Superior temporal gyrus (tissue), 1 donor: ENCODE measurements around the gene ABLIM2.

Experiments
- DNase-seq: peaks from one replicate; pipeline ENCODE4 v3.0.0-alpha.2; 2016; ENCODE audit errors: extremely low spot score

ABLIM2 gene

DNA sequence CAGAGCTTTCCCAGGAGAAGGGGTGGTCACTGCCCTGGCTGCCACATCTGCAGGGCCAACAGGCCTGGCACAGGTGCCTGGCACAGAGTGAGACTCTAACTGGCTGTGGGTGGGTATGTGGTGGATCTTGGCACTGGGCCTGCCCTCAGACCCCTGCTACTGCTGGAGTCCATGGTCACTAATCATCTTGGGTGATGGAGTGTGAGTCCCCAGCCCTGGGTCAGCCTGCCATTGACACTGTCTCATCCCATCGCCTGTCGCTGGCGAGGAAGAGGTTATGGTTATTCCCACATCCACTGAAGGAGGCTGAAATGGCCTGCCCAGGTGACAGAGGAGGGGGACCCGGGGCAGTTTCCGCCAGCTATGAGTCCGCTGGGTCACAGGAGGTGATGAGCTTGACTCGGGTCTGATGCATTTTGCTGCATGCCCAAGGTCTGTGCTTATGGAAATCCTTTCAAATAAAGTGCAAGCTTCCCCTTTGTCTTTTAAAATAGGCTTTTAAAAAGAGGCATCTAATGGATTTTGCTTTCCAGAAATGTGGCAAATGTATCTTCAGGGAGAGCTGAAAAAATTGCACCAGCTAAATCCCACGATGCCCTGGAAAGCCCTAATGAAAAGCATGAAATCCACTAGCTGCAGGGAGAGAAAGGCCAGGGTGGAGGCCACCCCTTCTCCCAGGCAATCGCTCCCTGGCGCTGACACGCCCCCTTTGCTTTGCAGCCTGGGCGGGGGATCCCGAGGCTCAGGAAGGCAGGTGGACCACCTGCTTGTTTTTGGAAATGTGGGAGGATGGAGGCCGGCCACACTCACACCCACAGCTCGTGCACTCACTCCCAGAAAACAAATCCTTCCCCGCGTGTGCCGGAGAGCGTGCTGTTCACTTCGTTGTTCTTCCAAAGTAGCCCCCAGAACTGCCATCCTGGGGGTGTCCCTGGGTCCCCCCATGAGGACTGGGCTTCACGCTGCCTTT lies 54.9 kb downstream of the ABLIM2 start:
- no peak for DNase-seq

DNA sequence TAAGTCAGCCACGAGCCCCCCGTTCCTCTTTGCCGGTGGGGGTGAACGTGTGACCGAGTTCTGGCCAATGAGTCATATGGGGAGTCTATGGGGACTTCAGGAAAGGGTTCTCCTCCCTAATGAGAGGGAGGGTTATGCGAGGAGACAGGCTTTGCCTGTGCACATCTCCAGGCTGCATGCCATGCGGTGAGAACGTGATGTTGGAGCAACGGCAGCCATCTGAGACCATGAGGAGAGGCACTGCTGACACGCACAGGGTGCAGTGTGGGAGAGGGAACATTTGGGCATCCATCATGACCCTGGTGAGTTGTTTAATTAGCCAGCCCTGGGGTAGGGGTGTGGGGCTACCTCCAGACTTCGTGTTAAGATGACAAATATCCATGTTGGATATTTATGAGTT lies 55.8 kb downstream of the ABLIM2 start:
- DNase-seq = no peak

DNA sequence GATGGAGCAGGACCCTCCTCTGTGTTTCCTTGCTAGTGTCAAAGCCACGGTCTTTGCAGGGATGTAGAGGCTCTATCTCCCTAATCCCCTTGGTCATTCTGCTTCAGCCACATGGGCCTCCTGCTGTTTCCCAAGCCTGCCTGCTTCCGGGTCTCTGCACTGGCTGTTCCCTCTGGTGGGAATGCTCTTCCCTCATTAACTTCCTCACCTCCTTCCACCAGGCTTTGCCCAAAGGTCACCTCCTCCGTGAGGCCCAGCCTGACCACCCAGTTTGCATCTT lies 56.6 kb downstream of the ABLIM2 start:
- no peak for DNase-seq

DNA sequence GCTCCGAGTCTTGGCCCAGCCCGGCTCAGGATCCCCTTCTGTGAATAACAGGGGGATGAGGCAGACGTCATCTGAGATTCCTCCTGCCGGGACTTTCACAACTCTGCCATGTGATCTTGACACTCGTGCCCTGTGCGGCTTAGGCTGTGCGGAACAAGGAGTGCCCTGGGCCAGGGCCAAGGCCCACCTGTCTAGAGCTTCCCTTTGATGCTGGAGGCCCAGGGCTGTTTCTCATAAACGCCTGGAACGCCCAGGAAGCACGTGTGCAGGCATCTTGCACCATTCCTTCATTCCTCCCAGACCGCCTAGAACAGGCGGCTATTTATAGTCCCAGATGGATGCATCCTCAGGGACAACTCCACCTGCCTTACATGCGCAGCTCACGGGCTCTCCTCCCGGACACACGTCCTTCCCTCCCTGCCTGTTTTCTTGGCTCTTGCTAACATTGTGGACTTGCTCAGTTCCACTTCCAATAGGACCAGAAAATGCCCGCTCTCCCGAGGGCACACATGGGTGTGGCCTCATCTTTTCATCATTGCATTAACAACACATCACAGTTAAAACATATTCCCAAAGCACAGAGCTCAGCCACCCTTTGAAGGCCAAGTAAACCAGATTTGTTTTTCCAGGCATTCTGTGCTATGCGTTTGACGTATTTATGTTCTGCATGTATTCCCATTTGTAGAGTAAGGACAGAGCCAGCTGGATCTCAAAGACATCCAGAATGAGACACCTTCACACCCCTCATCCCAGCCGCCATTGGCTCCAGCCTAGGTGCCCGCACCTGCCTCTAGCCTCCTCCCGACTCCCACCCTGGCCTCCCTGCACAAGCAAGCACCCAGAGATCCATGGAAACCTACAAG lies 57.2 kb downstream of the ABLIM2 start:
- no peak for DNase-seq

DNA sequence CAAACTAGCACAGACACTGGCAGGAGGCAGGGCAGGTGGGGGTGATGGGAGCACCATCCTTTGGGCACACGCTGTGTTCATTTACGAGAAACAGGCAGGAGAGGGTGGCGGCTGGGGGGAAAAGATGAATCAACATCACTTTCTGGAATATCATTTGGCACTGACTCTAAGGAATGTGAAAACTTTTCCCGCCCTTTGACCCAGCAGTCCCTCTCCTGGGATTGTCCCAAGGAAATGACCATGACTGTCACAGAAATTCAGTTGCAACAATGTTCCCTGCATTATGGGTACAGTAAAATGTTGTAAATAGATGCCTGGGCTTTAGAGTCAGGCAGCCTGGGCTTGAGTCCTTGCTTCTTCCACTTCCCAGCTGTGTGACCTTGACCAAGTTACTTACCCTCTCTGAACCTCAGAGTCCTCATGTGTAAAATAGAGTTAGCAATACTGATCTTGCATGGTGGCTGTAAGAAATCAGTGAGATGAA lies 58.6 kb downstream of the ABLIM2 start:
- no peak for DNase-seq

DNA sequence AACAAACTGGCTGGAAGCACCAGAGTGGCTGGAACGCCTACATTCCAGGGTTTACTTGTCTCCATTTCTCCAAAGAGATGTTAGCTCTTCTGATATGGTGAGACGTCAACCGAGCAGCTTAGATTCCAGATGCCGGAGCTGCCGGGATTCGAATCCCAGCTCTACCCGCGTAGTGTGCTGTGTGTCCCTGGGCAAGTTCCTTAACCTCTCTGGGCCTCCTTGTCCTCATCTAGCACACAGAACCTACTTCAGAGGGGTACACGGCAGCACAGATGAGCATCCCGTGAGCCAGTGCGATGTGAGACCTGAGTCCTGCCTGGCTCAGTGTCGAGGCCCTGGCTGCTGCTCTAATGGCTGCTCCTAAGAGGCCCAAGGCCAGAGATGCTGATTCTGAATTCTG lies 60.1 kb downstream of the ABLIM2 start:
- DNase-seq = no peak

DNA sequence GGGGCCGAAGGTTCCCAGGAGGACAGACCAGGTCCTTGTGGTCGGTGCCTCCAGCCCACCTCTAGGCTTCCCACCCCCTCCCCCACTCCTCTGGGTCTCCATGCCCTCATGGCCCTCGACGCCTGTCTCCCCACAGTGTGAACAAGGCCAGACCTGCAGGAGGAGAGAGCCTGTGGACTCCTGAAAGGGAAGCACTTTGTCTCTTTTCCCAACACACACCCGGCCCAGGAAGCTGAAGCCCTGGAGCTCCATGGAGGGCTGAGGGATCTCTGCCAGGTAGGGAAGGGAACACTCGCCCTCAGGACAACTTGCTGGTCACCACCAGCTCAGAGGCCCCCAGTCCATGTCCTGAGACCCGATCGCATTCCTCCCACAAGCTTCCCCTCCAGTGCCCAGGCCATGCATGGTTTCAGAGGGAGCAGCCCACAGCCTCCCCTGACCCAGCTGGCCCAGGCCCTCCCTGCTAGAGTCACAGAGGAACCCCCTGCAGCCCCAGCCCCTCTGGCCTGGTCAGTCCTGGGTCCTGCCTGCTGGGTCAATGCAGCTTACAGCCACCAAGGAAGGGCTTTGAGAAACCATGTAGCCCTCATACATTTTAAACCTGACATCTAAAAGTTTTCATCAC lies 60.8 kb downstream of the ABLIM2 start:
- no peak for DNase-seq

DNA sequence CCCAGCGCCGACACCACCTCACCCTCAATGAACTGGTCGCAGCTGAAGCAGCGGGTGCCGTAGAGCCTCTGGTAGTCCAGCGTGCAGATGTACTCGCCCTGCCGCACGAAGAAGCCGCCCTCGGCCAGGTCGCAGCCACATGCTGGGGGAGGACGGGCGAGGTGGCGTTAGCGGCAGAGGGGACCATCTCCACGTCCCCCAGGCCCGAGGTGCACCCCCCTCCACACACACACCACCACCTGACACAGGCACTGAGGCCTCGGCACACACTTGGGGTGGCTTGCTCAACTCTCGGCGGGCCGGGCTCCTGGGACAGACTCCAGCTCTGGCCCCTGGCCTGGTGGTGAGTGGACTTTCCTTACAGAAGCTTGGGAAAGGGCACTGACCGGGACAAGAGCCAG lies 61.5 kb downstream of the ABLIM2 start:
- no peak for DNase-seq

DNA sequence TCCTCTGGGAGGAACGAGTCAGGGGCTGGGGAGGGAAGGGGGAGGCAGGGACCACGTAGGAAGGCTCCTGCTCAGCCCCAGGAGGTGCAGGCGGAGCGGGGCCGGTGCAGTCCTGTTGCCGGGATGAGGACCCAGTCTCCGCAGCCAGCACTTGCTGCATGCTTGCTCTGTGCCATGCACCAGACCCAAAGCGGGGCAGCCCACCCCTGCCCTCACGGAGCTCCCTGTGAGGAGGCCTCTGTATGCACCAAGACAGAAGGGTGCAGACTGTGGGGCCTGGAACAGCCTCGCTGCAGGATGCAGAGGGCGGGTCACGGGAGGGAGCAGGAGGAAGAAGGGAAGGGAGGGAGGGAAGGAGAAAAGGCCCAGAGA lies 61.9 kb downstream of the ABLIM2 start:
- DNase-seq = no peak

DNA sequence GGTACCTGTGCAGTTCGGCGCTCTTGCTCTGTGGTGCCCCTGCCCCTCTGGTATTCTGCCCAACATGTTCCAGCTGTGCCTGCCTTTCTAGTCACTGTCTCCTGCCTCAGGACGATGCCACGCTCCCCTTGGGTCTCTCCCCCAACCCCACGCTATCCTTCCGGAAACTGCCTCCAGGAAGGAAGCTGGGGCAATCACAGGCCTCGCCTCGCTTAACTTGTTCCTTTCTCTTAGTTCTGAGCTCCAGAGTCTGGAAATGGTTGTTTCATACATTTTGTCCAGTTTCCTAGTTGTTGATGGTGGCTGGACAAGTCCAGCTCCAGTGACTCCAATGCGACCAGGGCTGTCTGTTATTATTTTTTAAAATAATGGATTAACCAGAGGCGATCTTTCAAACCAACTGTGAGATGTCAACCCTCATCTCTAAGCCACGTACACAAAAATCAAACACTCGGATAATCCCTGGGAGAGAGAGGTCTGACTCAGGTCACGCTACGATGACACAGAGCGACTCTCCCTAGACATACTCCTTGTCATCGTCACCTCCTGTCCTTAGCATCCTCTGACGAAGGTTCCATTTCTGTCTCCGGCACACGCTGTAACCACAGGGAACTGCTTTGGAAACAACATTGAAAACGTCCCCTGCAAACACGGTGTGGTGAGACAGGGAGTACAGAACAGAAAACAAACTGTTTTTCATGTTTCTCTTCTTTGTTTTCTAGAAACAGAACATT lies 62.5 kb downstream of the ABLIM2 start:
- DNase-seq = no peak

DNA sequence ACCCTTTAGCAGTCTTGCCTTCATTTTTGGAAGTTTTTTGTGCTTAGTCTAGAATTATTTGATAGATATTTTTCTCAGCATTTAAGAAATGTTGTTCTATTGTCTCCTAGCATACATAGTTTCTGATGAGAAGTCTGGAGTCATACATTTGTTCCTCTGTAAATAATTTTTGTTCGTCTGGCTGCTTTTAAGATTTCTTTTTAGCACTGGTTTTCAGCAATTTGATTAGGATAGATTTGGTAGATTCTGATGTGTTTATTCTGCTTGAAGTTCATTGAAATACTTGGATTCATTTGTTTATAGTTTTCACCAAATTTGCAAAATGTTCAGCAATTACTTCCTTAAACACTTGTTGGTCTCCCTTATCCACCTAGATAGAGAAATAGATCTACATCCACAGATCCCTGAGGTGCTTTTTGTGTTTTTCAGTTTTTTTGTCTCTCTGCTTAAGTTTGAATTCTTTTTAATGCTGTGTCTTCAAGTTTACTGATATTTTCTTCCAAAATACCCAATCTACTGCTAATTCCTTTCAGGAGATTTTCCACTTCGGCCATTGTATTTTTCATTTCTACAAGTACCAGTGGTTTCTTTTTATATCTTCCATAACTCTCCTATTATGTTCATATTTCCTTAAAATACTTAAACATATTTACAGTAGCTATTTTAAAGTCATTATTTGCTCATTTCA lies 64.9 kb downstream of the ABLIM2 start:
- DNase-seq = no peak

DNA sequence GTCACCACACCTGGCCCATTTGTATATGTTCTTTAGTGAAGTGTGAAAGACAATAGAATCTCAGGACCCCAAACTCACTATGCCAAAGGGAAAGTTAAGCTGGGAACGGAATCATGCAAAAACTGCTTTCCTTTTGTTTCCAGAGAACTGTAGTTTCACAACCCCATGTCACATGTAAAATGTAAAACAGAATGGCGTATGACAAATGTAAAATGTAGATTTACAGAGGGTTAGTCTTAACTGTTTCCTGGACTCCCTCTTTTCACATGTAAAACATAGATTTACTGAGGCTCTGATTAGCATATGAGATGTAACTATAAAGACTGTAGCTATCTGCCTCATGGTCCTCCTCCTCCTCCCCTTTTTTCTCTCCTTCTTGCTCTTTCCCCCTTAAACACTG lies 66.3 kb downstream of the ABLIM2 start:
- no peak for DNase-seq

DNA sequence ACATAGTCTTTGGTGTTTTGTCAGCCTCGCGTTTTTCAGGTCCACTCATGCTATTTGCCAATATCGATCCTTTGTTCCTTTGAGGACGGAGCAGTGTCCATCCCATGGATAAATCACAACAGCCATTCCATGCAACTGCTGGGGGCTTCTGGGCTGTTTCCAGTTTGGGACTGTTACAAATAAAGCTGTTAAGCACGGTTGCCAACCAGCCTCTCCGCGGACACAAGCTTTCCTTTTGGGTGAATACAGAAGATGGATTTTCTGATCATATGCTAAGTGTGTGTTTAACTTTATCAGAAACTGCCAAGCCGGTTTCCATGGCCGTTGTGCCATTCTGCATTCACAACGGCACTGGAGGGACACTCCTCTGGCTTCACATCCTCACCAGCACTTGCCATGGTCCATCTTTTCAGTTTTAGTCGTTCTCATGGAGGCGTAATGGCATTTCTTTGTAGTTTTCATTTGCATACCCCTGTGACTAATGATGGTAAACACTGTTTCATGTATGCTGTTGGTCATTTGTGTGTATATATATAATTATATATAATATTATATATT lies 67.8 kb downstream of the ABLIM2 start:
- DNase-seq = no peak

DNA sequence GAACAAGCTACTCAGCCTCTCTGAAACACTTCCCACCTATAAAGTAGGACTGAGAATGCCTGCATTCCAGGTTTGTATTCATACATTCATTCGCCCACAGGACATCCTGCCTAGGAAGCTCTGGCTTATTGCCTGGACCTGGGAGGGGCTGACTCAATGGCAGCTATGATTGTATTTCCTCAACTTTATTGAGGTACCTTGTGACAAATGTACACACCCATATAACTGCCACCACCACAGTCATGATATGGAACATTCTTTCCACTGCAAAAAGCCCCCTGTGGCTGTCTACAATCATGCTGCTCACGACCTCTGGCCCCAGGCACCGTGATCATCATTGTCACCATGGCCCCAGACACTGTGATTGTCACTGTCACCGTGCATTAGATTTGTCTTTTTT lies 68.3 kb downstream of the ABLIM2 start:
- DNase-seq = no peak

DNA sequence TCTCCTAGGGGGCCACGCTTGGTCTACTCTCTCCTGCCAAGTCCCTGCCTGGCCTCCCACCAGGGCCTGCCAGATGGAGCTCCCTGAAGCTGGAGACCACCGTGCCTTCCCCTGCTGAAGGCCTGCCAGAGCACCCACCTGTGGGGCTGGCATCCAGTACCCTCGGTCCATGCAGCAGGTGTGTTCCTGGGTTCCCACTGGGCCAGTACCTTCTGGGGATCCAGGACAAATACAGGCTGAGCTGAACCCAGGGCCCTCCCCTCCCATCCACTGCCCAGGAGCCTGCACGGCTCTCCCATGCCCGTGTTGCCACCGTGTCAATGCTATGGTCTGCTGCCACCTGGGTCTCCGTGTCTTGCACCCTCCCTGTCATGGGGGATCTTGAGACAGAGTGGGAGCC lies 68.8 kb downstream of the ABLIM2 start:
- no peak for DNase-seq

DNA sequence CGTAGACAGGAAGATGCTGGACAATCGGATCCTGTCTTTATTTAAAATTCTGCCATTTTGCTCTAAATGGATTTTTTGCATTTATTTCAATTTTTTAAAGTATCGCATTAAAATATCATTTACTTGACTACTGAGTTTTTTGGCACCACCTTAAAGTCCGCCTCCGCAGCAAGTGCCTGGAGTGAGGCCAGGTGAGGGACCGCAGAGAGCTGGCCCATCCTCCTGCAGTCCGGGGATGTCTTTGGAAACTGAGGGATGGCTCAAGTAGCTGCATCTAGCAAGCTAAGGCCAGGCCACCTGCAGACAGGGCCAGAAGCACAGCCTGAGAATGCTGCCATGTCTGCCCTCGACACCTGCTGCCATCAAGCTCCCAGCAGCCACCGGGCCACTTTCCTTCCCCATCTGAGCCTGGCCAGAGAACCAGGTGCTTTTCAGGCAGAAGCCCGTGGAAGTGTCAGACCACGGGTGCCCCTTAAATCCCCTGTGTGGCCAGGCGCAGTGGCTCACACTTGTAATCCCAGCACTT lies 69.6 kb downstream of the ABLIM2 start:
- no peak for DNase-seq

DNA sequence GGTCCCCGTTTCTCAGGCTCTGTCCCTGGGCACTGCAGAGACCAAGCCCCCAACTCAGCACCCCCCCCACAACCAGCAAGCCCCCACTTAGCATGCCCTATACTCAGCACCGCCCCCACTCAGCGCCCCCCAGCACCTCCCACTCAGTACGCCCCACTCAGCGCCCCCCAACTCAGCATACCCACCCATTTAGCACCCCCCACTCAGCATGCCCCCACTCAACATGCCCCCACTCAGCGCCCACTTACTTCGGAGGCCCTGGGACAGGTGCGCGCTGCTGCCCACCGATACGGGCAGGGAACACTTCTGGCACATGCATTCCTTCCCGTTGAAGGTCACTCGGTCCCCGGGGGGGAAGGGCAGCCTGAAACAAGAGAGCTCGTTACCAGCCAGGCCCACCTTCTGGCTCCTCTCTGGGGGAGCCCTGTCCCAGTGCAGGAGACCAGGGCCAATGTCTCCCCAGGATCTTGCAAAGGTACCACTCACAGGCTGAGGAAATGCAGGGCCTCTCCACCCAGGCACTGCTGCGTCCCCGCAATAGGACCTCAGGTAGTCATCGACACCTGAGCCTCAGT lies 70.6 kb downstream of the ABLIM2 start:
- no peak for DNase-seq

DNA sequence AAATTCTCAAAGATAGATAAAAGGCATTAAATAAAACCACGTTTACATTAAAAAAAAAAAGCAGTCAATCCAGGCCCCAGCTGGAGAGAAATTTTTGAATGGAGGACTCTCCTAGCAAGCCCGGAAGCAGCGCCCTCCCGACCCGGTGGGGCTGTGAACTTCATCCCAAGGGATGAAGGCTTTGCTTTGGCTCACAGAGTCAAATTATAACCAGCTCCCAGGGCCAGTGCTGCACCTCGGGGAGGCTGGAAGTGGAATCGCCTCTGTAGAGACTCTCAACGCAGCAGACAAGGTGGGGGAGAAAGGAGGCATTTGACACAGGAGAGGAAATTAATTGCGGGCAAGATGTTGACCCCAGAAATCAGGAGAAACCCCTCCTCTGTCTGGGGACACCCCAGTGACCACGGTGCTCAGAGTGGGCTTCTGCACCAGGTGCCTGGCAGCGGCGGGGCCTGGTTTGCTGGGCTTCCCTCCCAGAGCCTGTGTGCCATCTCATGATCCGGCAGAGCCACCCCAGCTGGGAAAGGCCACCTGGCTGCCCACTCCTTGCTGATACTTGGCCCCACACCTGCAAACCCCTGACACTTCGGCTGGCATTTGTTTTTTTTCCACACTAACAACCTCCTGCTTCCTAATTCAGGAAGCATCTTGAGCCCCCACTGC lies 71.7 kb downstream of the ABLIM2 start:
- no peak for DNase-seq

DNA sequence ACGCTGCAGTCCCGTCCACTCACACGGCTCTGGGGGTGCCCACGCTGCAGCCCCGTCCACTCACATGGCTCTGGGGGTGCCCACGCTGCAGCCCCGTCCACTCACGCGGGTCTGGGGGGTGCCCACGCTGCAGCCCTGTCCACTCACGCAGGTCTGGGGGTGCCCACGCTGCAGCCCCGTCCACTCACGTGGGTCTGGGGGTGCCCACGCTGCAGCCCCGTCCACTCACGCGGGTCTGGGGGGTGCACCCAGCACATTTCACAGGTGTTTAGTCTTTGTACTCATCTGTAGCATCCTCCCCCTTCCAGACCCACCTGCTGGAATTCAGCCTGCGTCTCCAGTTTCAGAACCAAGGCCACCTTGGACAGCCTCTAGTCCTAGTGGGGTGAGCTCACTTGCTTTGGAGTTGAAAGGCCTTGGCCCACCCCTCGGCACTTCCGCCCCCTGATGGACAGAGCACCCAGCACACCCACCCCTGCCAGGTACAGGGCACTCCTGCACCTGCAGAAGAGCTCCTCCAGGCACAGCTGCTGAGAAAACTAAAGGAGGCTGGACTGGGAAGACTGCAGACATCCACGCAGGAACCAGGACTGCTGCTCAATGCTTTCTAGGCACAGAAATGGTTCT lies 73.0 kb downstream of the ABLIM2 start:
- no peak for DNase-seq
